Medulla oblongata (tissue), 1 donor: ENCODE data around the gene TXNRD1.
"Not testable (repeated sequence)": the region's sequence is repeated elsewhere in the genome, so short reads cannot be mapped to it uniquely, and the experiment has no call there.

Experiments
- DNase-seq: peaks from one replicate; pipeline ENCODE4 v3.0.0-alpha.2; 2015; ENCODE audit errors: extremely low spot score

The TXNRD1 gene

GRCh38 chr12:104304261-104305009 is 88.9 kb downstream of the TXNRD1 start:
- peak; percentile 22 for DNase-seq

DNA sequence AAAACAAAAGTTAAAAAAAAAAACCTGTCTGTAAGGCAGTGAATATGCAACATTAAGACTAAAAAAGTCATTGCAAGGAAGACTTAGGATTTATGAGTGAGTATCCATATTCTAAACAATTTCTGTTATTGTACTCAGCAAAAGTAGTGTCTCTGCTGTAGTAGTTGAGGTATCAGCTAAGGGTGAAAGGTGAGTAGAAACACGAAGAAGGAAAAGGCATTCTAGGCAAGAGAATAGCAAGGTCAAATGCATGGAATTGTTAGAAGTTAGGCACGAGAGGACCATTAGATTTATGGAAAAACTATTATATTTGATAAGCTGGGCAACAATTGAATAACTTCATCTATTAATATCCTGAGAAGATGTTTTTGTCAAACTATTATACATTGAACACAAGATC is 89.8 kb downstream of the TXNRD1 start:
- no peak for DNase-seq

DNA sequence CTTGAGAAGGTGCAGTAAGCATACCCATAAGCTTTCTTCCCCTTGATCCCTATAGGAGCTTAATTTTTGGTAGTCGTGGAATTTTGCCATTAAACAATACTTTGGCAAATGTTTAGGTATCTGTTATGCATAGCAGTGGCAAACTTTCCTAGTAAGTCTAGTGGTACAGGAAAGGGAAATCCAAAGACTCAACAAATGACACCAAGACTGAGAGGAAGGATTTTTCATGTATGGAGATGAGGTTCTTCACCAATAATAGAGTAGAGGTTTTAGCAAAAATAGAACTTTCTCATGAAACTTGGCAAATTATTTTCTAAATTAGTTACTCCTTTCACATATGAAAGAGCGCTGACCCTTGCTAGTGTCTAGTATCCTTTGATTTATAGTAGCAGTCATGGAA is 90.8 kb downstream of the TXNRD1 start:
- DNase-seq, result no peak

GRCh38 chr12:104306943-104307654 is 91.5 kb downstream of the TXNRD1 start:
- no peak for DNase-seq

DNA sequence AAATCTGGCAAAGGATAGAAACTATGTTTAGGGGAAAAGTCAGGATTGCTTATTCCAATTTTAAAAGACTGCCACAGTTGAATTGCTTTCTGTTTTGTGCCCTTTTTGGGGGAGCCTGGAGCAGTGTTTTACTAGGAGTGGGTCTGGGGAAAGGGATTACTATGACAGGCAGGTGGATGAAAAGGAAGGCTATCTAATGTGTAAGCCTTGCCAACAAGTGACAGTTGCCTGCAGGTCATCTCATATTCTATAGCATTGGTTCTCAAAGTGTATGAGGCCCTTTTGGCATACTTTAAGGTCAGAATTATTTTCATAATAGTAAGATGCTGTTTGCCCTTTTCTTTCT is 92.0 kb downstream of the TXNRD1 start:
- no peak for DNase-seq

DNA sequence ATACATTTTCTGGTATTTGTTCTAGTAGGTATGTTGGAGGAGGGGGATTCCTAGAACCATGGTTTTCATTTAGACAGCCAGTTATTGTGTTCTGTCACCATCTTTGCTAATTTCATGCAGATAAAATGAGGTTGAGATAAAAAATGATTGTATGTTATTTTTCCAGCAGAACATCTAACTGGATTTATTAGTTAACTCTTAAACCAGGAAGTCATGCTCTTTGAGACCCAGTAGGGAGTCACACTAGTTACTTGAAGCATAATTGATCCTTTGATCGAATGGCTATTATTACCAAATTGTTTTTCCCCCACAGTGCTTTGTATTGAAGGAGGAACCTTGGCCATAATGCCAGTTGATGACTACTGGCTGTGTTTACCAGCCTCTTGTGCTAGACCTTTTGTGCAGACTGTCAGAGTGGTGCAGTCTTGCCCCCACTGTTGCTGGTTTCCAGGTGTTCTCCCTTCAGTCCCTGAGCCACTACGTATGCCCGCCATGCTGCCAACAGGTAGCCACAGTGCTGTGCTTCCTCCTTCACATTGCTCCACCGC is 93.9 kb downstream of the TXNRD1 start:
- no peak for DNase-seq

DNA sequence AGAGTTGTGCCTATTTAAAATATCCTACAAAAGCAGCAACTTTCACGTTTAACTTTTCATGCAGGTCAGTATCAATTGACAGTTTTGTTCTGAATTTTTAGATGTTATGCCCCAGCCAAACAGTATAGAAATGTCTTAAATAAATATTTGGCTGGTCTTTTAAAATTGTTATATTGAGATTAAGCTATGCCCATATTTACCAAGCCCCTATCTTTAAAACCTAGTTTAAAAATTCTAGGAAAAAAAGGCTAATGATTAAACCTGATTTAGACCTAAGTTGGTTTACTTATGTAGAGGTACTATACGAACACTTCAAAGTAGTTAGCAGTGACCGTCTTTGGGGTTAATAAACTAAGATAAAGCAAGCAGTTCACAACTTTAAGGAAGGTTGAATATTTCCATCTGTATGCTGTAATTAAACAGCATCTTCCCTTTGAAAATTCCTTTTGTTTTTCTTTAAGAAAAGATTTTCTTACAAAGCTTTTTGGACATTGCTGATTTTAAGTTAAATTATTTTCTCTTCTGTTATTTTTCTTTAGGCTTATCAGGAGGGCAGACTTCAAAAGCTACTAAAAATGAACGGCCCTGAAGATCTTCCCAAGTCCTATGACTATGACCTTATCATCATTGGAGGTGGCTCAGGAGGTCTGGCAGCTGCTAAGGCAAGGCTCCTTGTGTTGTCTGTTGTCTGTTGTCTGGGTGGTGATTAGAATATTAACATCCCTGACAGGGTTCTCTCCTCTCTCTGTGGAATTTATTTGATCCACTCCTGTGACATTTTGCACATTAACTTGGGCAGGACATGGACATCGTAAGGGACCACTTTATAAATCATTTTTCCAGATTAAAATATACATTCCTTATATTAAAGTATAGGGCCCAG is 95.4 kb downstream of the TXNRD1 start:
- DNase-seq, result no peak

GRCh38 chr12:104312202-104312601 is 96.6 kb downstream of the TXNRD1 start:
- DNase-seq, result no peak

DNA sequence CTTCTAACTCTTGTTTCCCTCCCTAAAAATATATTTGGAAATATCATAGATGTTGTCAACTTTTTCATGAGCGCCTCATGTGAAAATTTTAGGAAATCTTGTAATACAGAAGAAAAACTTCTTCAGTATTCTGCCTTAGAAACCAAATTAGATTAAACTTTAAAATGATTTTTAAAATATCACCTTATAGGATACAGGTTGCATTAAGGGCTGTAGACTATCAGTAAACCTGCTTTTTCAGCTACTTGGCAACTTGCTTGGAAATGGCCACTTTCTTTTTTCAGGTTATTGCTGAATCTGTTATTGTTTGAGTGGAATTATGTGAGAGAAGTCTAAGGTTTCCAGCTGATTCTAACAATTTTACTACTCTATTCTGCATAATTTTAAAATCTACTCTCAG is 97.1 kb downstream of the TXNRD1 start:
- no peak for DNase-seq

DNA sequence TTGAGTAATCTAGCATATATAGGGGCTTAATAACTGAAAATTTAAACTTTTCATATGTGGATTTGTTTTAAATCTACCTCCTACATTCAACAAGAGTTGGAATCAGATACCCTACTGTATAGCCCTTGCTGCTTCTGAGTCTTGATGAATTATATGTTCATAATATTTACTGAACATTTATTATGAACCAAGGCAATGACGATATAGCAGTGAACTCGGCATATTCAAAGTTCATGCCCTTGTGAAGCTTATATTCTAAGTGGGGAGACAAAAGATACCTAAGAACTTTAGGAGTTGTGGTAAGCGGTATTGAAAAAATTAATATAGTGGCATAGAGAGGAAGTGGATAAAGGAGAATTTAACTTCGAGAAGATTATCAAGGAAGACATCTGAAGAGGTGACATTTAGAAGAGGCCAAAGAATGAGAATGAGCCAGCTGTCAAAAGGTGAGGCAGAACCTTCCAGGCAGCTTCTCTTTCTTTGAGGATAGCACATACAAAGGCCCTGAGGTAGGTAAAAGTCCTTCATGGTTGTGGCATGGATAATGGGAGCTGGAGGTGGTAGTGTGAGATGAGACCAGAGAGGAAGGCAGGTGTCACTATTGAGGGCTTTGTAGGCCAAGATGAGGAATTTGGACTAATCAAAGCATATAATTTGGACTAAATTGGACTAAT is 98.1 kb downstream of the TXNRD1 start:
- DNase-seq, result no peak

DNA sequence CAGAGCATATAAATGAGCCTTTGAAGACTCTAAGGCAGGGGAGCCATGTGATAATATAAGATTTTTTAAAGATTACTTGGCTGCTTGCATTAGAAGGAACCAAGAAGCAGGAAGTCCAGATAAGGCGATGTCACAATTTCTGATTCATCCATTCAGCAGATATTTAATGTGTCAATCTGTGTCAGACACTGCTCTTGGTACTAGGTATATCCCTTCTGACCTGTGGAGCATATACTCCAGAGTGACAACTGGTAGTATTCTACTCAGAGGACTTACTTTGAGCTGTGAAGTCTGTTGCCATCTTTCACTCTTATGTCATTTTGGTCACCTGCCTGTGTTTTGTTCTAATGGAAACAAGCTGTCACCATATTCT is 98.6 kb downstream of the TXNRD1 start:
- DNase-seq, result no peak

DNA sequence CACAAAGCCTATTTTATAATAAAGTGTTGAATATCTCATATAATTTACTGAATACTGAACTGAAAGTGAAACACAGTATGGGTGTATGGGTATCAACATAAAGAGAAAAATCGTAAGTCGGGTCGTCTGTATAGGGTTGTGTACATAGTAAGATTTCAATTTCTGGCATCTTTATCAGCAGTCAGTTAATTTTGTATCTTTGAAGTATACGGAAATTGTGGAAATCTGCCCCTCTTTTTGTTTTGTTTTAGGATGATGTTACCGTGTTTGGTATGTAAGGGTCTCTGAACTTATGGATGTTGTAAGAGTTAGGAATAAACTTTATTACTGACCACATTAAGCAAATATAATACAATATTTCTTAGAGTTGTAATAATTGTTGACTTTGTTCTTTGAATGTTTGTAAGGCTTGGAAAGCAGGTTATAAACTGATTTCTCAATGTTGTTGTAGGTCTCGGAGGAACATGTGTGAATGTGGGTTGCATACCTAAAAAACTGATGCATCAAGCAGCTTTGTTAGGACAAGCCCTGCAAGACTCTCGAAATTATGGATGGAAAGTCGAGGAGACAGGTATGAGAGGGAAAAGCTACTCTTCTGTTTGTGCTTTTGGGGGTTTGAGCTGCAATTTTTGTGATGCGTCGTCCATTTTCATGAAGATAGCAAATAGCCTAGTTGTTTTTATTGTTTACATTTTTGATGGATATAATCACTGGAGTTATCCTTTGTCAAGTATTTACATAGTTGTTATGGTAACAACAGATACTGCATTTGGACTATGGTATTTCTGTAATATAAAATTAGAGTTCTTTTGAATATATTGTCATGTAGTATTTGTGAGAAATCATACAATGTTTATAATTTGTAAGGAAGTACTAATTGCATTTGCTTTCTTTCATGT is 100.0 kb downstream of the TXNRD1 start:
- DNase-seq, result no peak

DNA sequence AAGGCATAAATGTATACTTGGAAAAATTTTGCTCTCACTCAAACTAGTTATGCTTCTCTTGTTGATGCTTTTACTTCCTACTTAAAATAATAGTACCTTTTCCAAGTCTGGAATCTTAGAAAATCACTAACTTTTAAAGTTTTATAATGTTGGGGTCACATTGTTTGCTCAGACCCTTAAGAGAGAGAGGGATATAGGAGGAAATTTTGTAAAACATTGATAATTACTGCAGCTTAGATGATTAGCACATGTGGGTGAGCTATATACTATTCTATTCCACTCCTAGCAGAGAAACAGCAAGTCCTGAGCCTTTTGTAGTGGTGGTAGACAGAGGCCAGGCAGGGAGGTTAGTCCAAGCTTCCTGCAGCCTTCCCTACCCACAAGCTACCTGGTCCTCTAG is 101.4 kb downstream of the TXNRD1 start:
- no peak for DNase-seq

DNA sequence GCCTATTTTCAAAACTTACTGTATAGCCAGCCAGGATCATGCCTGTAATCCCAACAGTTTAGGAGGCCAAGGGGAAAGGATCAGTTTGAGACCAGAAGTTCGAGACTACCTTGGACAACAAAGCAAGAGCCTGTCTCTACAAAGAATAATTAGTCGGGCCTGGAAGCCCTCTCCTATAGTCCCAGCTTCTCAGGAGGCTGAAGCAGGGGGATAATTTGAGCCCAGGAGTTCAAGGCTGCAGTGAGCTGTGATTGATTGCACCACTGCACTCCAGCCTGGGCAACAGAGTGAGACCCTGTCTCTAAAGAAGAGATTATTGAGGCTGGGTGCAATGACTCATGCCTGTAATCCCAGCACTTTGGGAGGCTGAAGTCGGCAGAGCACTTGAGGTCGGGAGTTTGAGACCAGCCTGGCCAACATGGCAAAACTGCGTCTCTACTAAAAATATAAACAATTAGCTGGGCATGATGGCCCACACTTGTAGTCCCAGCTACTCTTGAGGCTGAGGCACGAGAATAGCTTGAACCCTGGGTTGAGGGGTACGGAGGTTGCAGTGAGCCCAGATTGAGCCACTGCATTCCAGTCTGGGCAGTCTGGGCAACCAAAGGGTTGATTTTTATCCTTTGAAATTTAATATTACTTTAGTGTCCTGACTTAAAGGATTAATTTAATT is 102.1 kb downstream of the TXNRD1 start:
- no peak for DNase-seq

GRCh38 chr12:104319028-104319427 is 103.4 kb downstream of the TXNRD1 start:
- DNase-seq, result no peak

DNA sequence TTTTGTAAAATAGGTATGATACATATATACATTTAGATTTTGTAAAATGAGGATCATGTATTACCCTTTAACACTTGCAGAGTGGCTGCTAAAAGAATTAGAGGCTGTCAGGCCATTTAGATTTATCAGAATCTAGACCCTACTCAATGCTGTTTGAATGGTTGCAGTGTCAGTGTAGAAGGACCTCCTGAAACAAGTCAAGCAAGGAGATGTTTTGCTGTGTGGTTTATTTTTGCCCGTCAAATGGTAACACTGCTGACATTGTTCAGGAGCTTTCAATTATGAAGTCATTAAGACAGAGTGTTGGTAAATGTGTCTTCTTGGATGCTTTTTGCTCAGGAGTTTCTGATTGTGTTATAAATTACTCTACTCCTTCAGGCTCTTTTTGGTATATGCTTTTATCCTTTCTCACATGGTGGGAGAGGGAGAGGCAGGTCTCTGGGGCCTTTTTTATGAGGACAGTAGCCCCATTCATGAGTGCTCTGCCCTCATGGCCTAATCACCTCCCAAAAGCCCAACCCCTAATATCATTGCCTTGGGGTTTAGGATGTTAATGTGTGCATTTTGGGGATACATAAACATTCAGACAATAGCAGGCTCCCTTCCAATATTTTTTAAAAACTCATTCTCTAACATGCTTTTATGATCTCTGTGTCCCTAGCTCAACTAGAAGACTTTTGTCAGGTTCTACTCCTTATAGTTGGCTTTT is 104.5 kb downstream of the TXNRD1 start:
- DNase-seq, result peak; percentile 16

DNA sequence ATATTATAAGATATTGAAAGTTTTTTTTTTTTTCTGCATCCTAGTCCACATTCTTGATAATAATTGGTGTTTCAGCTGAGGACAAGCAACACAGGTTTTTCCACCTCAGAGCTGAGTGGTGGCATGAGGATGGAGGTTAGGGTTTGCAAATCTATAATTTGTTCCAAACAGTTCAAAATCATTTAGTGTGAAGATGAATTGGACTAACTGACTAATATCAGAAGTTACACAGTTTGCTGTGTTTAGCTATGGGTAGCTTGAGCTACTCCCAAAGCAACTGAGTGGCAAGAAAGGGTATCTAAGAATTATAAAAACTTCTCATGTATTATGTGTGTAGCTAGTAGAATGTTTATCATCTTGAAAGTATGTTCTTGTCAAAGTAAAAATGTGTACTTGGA is 105.0 kb downstream of the TXNRD1 start:
- no peak for DNase-seq

DNA sequence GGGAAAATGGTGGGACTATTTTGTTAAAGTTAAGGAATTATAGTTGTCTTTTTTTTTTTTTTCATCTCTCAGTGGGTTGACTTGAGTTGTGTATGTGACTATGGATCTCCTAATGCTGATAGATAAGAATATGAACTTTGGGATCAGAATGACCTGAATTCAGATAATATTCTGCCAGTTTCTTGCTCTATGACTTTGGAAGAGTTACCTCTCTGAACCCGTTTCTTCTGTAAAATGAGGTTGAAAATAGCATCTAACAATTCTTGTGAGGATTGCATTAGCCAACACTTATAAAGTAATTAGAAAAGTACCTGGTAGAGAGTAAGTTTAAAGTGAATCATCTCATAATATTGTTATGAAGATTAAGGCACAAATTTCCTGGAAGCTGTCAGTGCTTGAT is 106.4 kb downstream of the TXNRD1 start:
- no peak for DNase-seq

- DNase-seq, result not testable (repeated sequence)
Observed at GRCh38 chr12:104322533-104322932, 107.0 kb downstream of the TXNRD1 start.

GRCh38 chr12:104323899-104324298 is 108.3 kb downstream of the TXNRD1 start:
- no peak for DNase-seq
